ENCODE results near the gene KIAA0825.

KIAA0825 gene

DNA sequence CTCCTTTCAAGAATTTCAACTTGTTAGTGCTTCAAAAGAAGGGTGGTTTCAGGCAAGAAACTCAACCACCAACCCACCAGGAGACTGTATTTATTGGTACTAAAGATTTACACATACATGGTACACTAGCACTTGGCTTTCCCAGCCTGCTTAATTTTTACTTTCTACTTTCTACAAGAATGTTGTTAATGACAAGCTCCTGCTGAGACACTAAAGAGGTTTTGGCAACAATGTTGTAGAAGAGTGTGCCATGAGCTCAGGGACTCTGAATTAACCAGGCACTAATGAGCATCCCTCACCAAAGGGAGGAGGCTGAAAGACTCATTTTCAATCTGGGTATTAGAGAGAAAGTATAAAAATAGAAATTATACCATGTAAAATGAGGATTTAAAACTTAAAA is 195.0 kb downstream of the KIAA0825 start:
- H3K9me3 ChIP-seq (ENCODE audit: control extremely low read depth in 1 of 5, control insufficient read depth in 4 of 5, insufficient read depth in 2 of 5, low read depth in 1 of 5, low read length in 4 of 5): peaks cover 0 to under 1% (median 0%) of the 10 kb centered on the region in 5 experiments
- CTCF ChIA-PET: interaction anchor here (0.5 kb wide), 1 partner anchor 25 kb away, joined by 3 read pairs; no protein-coding TSS in a partner anchor
- DNase-seq: no peak
- no peak overlapping the region for H3K4me3 ChIP-seq (ENCODE audit: control insufficient read depth in 1 of 7, extremely low read depth in 1 of 7, insufficient read depth in 4 of 7, low read depth in 2 of 7, low read length in 6 of 7)
- H3K27me3 ChIP-seq (replicated peaks in 2 of 5; ENCODE audit: control insufficient read depth in 4 of 5, insufficient read depth in 5 of 5, low read length in 4 of 5): no peaks in the 10 kb centered on the region
- no peaks in the 10 kb centered on the region for H3K36me3 ChIP-seq (ENCODE audit: control insufficient read depth in 4 of 4, insufficient read depth in 4 of 4, low read length in 3 of 4)
- POLR2A ChIA-PET: no interaction called here
- peaks cover 0 to 12% (median 0%) of the 10 kb centered on the region in 4 experiments for H3K4me1 ChIP-seq (ENCODE audit: control extremely low read depth in 1 of 4, control insufficient read depth in 4 of 4, insufficient read depth in 4 of 4, low read length in 3 of 4)
- H3K27ac ChIP-seq (ENCODE audit: insufficient read depth in 1 of 2, low read depth in 1 of 2, low read length in 2 of 2, poor library complexity in 1 of 2, severe bottlenecking in 2 of 2): no peak overlapping the region

DNA sequence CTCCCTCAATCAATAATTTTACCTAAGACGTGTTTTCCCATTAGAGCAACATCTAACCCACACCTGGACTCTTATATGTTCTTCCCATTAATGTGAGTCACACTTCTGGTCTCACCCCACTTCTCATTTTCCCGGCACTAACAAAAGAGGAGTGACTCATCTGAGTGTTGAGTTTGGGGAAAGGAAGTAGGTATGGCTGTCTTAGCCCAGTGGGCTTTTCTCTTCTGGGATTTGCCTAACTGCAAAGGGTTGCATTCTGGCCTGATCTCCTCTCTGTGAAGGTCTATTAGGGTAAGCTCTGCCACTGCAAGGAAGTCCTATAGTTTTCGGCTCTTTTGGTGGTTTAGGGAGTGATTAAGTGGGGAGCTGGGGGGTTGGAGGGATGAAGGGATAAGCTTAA is 195.6 kb downstream of the KIAA0825 start:
- Histone ChIP-seq H3K4me1 (ENCODE audit: control extremely low read depth in 1 of 4, control insufficient read depth in 4 of 4, insufficient read depth in 4 of 4, low read length in 3 of 4) (peaks cover 0 to 12% (median 0%) of the 10 kb centered on the region in 4 experiments), H3K27me3 (replicated peaks in 2 of 5; ENCODE audit: control insufficient read depth in 4 of 5, insufficient read depth in 5 of 5, low read length in 4 of 5) (no peaks in the 10 kb centered on the region), H3K27ac (ENCODE audit: insufficient read depth in 1 of 2, low read depth in 1 of 2, low read length in 2 of 2, poor library complexity in 1 of 2, severe bottlenecking in 2 of 2) (no peak overlapping the region), H3K36me3 (ENCODE audit: control insufficient read depth in 4 of 4, insufficient read depth in 4 of 4, low read length in 3 of 4) (no peaks in the 10 kb centered on the region), H3K4me3 (ENCODE audit: control insufficient read depth in 1 of 7, extremely low read depth in 1 of 7, insufficient read depth in 4 of 7, low read depth in 2 of 7, low read length in 6 of 7) (no peak overlapping the region), H3K9me3 (ENCODE audit: control extremely low read depth in 1 of 5, control insufficient read depth in 4 of 5, insufficient read depth in 2 of 5, low read depth in 1 of 5, low read length in 4 of 5) (no peaks in the 10 kb centered on the region)
- no CpG with 5 or more reads among the region's 3 CpGs for WGBS (ENCODE audit: insufficient coverage)
- CTCF ChIA-PET: interaction anchor here (0.5 kb wide), 1 partner anchor 24 kb away, joined by 3 read pairs; no protein-coding TSS in a partner anchor
- peak in 2 of 3 donors; percentile 3 to 7 for DNase-seq
- POLR2A ChIA-PET: no interaction called here

DNA sequence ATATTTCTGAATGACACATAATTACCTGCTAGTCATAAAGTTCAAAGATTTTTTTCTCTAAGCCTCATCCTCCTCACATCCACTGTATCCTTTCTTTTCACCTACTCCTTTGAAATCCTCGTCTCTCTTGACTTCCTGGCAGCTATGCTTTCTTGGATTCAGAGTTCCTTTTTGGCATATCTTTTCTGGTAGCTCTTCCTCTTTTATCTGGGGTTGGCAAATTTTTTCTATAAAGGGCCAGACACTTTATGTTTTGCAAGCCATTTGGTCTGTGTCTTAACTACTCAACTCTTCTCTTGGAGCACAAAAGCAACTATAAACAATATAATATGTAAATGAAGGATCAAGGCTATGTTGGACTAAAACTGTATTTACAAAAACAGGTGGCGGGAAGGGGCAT is 197.5 kb downstream of the KIAA0825 start:
- Histone ChIP-seq H3K36me3 (ENCODE audit: control insufficient read depth in 4 of 4, insufficient read depth in 4 of 4, low read length in 3 of 4) (no peaks in the 10 kb centered on the region), H3K27ac (ENCODE audit: insufficient read depth in 1 of 2, low read depth in 1 of 2, low read length in 2 of 2, poor library complexity in 1 of 2, severe bottlenecking in 2 of 2) (no peak overlapping the region), H3K4me1 (ENCODE audit: control extremely low read depth in 1 of 4, control insufficient read depth in 4 of 4, insufficient read depth in 4 of 4, low read length in 3 of 4) (peaks cover 0 to 12% (median 0%) of the 10 kb centered on the region in 4 experiments), H3K27me3 (replicated peaks in 2 of 5; ENCODE audit: control insufficient read depth in 4 of 5, insufficient read depth in 5 of 5, low read length in 4 of 5) (no peaks in the 10 kb centered on the region), H3K9me3 (ENCODE audit: control extremely low read depth in 1 of 5, control insufficient read depth in 4 of 5, insufficient read depth in 2 of 5, low read depth in 1 of 5, low read length in 4 of 5) (no peaks in the 10 kb centered on the region), H3K4me3 (ENCODE audit: control insufficient read depth in 1 of 7, extremely low read depth in 1 of 7, insufficient read depth in 4 of 7, low read depth in 2 of 7, low read length in 6 of 7) (no peak overlapping the region)
- no peak for DNase-seq
- POLR2A ChIA-PET: no interaction called here
- WGBS (ENCODE audit: insufficient coverage): 69% methylated on average over 2 of the region's 2 CpGs
- CTCF ChIA-PET: no interaction called here

DNA sequence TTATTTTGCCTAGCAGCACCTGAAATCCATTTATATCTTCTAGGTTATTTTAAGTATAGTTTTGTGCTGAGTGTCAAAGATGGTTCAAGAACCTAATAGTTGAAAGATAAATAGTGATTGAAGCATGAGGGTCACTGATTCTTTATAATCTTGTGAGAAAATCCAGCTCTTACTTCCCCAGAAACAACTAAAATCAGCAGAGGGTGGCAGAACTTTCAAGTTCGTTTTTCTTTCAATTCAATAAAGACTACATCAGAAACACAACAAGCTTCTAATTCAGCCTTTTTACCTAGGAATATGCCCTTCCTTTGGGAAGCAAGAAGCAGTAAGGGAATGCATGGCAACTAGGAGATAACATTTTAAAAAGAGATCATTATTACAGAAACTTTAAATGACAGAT is 202.6 kb downstream of the KIAA0825 start:
- Histone ChIP-seq H3K36me3 (ENCODE audit: control insufficient read depth in 4 of 4, insufficient read depth in 4 of 4, low read length in 3 of 4) (no peaks in the 10 kb centered on the region), H3K4me3 (ENCODE audit: control insufficient read depth in 1 of 7, extremely low read depth in 1 of 7, insufficient read depth in 4 of 7, low read depth in 2 of 7, low read length in 6 of 7) (no peak overlapping the region), H3K9me3 (ENCODE audit: control extremely low read depth in 1 of 5, control insufficient read depth in 4 of 5, insufficient read depth in 2 of 5, low read depth in 1 of 5, low read length in 4 of 5) (no peaks in the 10 kb centered on the region), H3K27me3 (replicated peaks in 2 of 5; ENCODE audit: control insufficient read depth in 4 of 5, insufficient read depth in 5 of 5, low read length in 4 of 5) (no peaks in the 10 kb centered on the region), H3K4me1 (ENCODE audit: control extremely low read depth in 1 of 4, control insufficient read depth in 4 of 4, insufficient read depth in 4 of 4, low read length in 3 of 4) (no peaks in the 10 kb centered on the region), H3K27ac (ENCODE audit: insufficient read depth in 1 of 2, low read depth in 1 of 2, low read length in 2 of 2, poor library complexity in 1 of 2, severe bottlenecking in 2 of 2) (no peak overlapping the region)
- WGBS (ENCODE audit: insufficient coverage): 100% methylated on average over 1 of the region's 1 CpG
- POLR2A ChIA-PET: no interaction called here
- CTCF ChIA-PET: no interaction called here
- no peak for DNase-seq

DNA sequence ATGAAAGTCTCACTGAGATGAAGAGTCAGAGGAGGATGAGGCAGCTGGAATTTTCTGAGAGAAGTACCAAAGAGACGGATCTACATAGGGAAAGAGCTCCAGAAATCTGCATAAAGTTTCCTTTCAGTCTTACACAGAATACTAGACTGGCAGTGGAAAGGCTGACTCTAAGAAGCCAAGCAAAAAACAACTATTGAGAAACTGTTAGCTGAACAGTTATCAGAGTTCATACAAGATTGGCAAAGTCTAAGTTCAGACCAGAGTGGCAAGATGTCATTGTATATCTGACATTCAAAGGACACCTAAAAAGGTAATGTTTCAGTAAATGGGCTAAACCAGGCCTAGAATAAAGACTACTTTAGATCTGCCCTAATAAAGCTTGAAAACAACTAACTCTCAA is 209.0 kb downstream of the KIAA0825 start:
- H3K27ac ChIP-seq (ENCODE audit: insufficient read depth in 1 of 2, low read depth in 1 of 2, low read length in 2 of 2, poor library complexity in 1 of 2, severe bottlenecking in 2 of 2): no peak overlapping the region
- no peak overlapping the region for H3K4me3 ChIP-seq (ENCODE audit: control insufficient read depth in 1 of 7, extremely low read depth in 1 of 7, insufficient read depth in 4 of 7, low read depth in 2 of 7, low read length in 6 of 7)
- 100% methylated on average over 1 of the region's 1 CpG for WGBS (ENCODE audit: insufficient coverage)
- H3K4me1 ChIP-seq (ENCODE audit: control extremely low read depth in 1 of 4, control insufficient read depth in 4 of 4, insufficient read depth in 4 of 4, low read length in 3 of 4): no peaks in the 10 kb centered on the region
- no peak for DNase-seq
- no peaks in the 10 kb centered on the region for H3K27me3 ChIP-seq (replicated peaks in 2 of 5; ENCODE audit: control insufficient read depth in 4 of 5, insufficient read depth in 5 of 5, low read length in 4 of 5)
- ChIA-PET CTCF (no interaction called here), POLR2A (no interaction called here)
- peaks cover 0 to 2% (median 0%) of the 10 kb centered on the region in 4 experiments for H3K36me3 ChIP-seq (ENCODE audit: control insufficient read depth in 4 of 4, insufficient read depth in 4 of 4, low read length in 3 of 4)
- H3K9me3 ChIP-seq (ENCODE audit: control extremely low read depth in 1 of 5, control insufficient read depth in 4 of 5, insufficient read depth in 2 of 5, low read depth in 1 of 5, low read length in 4 of 5): no peaks in the 10 kb centered on the region

DNA sequence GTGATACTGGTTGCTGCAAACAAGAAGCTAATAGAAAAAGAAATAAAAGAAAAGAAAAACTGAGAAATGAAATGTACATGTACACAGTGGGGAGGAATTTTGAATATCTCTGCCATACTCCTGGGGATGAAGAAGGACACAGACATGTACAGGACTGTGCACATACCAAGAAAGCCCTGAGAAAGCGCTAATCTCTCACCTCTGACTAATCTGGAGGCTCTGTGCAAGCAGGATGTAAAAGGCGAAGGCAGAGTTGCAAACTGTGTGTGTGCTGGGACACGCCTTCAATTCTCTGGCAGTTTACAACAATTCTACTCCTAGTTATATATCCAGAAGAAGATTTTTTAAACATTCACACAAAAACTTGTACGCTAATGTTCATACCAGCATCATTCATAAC is 211.4 kb downstream of the KIAA0825 start:
- Histone ChIP-seq H3K9me3 (ENCODE audit: control extremely low read depth in 1 of 5, control insufficient read depth in 4 of 5, insufficient read depth in 2 of 5, low read depth in 1 of 5, low read length in 4 of 5) (no peaks in the 10 kb centered on the region), H3K4me3 (ENCODE audit: control insufficient read depth in 1 of 7, extremely low read depth in 1 of 7, insufficient read depth in 4 of 7, low read depth in 2 of 7, low read length in 6 of 7) (no peak overlapping the region), H3K36me3 (ENCODE audit: control insufficient read depth in 4 of 4, insufficient read depth in 4 of 4, low read length in 3 of 4) (peaks cover 0 to 2% (median 0%) of the 10 kb centered on the region in 4 experiments), H3K27ac (ENCODE audit: insufficient read depth in 1 of 2, low read depth in 1 of 2, low read length in 2 of 2, poor library complexity in 1 of 2, severe bottlenecking in 2 of 2) (no peak overlapping the region), H3K27me3 (replicated peaks in 2 of 5; ENCODE audit: control insufficient read depth in 4 of 5, insufficient read depth in 5 of 5, low read length in 4 of 5) (no peaks in the 10 kb centered on the region), H3K4me1 (ENCODE audit: control extremely low read depth in 1 of 4, control insufficient read depth in 4 of 4, insufficient read depth in 4 of 4, low read length in 3 of 4) (no peaks in the 10 kb centered on the region)
- no peak for DNase-seq
- WGBS (ENCODE audit: insufficient coverage): 95% methylated on average over 3 of the region's 4 CpGs
- ChIA-PET POLR2A (no interaction called here), CTCF (no interaction called here)

DNA sequence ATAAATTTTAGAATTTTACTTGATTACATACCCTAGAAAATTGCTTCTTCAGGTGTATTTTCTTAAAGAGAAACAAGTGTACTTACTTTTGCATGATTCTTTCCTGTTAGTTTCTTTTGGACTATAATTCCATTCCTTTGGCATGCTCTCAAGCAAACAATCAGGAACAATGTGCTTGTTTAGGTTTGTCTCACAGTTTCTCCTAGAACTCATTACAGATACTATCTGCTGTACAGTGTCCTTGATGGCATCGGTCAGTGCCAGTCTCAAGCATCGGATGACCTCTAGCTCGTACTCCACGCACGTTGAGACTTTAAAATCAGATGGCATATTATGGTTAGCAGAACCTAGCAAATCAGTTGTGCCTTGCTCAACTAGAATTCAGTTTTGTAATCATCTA is 214.9 kb downstream of the KIAA0825 start:
- WGBS (ENCODE audit: insufficient coverage): 100% methylated on average over 3 of the region's 5 CpGs
- no peak overlapping the region for H3K27ac ChIP-seq (ENCODE audit: insufficient read depth in 1 of 2, low read depth in 1 of 2, low read length in 2 of 2, poor library complexity in 1 of 2, severe bottlenecking in 2 of 2)
- ChIA-PET CTCF (no interaction called here), POLR2A (no interaction called here)
- H3K27me3 ChIP-seq (replicated peaks in 2 of 5; ENCODE audit: control insufficient read depth in 4 of 5, insufficient read depth in 5 of 5, low read length in 4 of 5): no peaks in the 10 kb centered on the region
- H3K9me3 ChIP-seq (ENCODE audit: control extremely low read depth in 1 of 5, control insufficient read depth in 4 of 5, insufficient read depth in 2 of 5, low read depth in 1 of 5, low read length in 4 of 5): no peaks in the 10 kb centered on the region
- no peaks in the 10 kb centered on the region for H3K4me1 ChIP-seq (ENCODE audit: control extremely low read depth in 1 of 4, control insufficient read depth in 4 of 4, insufficient read depth in 4 of 4, low read length in 3 of 4)
- no peak for DNase-seq
- no peaks in the 10 kb centered on the region for H3K36me3 ChIP-seq (ENCODE audit: control insufficient read depth in 4 of 4, insufficient read depth in 4 of 4, low read length in 3 of 4)
- no peak overlapping the region for H3K4me3 ChIP-seq (ENCODE audit: control insufficient read depth in 1 of 7, extremely low read depth in 1 of 7, insufficient read depth in 4 of 7, low read depth in 2 of 7, low read length in 6 of 7)
